ENCODE measurements around the gene DPYSL4. TPM values are rescaled to one million over a fixed set of nuclear protein-coding genes. Genes with fewer than 3 reads are reported as not detected.

DPYSL4 gene
- total and polyA plus RNA-seq, 9 donors: 1.3 to 7.1 (median 4.7) TPM

GRCh38 chr10:132237396-132237795 is 50.6 kb downstream of the DPYSL4 start:
- no peak overlapping the region for H3K4me3 ChIP-seq (ENCODE audit: low read length)
- H3K27me3 ChIP-seq (ENCODE audit: control insufficient read depth, insufficient read depth, low read length): peaks cover 2% of the 10 kb centered on the region
- H3K27ac ChIP-seq (ENCODE audit: low read length): peak overlapping the region; percentile 15
- H3K9me3 ChIP-seq (replicated peaks; ENCODE audit: control insufficient read depth, low read depth, low read length): no peaks in the 10 kb centered on the region
- WGBS (ENCODE audit: insufficient coverage): 78% methylated on average over 11 of the region's 15 CpGs
- no peaks in the 10 kb centered on the region for H3K36me3 ChIP-seq (ENCODE audit: control insufficient read depth, insufficient read depth, low read length)
- H3K4me1 ChIP-seq (ENCODE audit: control insufficient read depth, insufficient read depth, low read length): peaks cover 89% of the 10 kb centered on the region
- DNase-seq: no peak

DNA sequence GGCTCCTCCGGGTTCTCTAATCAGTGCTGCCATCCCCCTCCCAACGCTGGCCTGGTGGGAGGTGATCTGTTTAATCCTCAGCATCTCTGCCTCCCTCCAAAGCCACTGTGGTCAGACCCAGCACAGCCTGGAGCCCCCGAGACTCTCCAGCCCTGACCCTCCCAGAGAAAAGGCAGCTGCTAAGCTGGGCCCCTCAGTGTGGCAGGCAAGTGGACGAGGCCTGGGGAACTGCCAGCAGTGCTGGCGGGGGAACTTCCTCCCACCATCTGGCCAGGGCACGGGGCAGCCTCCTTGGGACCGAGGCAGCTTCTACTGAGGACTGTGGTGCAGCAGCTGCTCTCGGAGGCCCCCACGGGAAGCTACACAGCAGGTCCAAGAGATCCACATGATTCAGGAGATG is 51.1 kb downstream of the DPYSL4 start:
- 0% methylated on average over 3 of the region's 9 CpGs for WGBS (ENCODE audit: insufficient coverage)
- Histone ChIP-seq H3K4me3 (ENCODE audit: low read length) (no peak overlapping the region), H3K27ac (ENCODE audit: low read length) (peak overlapping the region; percentile 15), H3K4me1 (ENCODE audit: control insufficient read depth, insufficient read depth, low read length) (peaks cover 89% of the 10 kb centered on the region), H3K9me3 (replicated peaks; ENCODE audit: control insufficient read depth, low read depth, low read length) (no peaks in the 10 kb centered on the region), H3K27me3 (ENCODE audit: control insufficient read depth, insufficient read depth, low read length) (peaks cover 2% of the 10 kb centered on the region), H3K36me3 (ENCODE audit: control insufficient read depth, insufficient read depth, low read length) (no peaks in the 10 kb centered on the region)
- peak; percentile 70 for DNase-seq

DNA sequence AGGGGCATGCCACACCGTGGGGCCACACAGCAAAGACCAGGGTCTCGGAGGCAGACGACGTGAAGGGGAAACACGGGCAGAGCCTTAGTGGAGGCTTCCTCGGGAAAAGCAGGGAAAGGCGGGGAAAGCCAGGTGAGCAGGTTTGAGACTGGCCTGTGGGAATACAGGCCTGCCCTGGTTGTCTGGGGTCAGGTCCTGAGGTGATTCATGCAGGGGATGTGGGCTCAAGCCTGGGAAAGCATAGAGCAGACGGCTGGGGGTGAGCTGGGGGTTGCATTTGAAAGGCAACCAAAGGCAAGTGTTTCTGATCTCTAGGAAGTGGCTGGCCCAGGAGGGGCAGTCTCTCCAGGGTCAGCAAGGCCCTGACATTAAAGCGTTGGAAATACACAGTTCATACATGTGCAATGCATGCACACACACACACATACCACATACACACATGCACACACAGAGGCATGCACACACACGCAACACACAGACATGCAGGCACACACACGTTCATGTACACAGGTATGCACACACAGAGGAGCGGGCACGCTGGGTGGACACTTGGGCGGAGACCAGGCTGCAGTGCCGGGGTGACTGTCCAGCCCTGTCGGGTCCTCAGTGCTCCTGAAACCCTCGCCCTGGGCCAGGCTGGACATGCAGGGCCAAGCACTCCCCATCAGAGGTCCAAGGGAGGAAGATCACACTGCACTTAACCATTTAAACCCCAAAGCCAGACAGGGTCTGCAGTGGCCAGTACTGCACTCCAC is 51.8 kb downstream of the DPYSL4 start:
- H3K27me3 ChIP-seq (ENCODE audit: control insufficient read depth, insufficient read depth, low read length): peaks cover 2% of the 10 kb centered on the region
- no peaks in the 10 kb centered on the region for H3K36me3 ChIP-seq (ENCODE audit: control insufficient read depth, insufficient read depth, low read length)
- H3K4me1 ChIP-seq (ENCODE audit: control insufficient read depth, insufficient read depth, low read length): peaks cover 88% of the 10 kb centered on the region
- no peaks in the 10 kb centered on the region for H3K9me3 ChIP-seq (replicated peaks; ENCODE audit: control insufficient read depth, low read depth, low read length)
- DNase-seq: no peak
- H3K4me3 ChIP-seq (ENCODE audit: low read length): no peak overlapping the region
- no peak overlapping the region for H3K27ac ChIP-seq (ENCODE audit: low read length)
- WGBS (ENCODE audit: insufficient coverage): 63% methylated on average over 15 of the region's 17 CpGs

- Histone ChIP-seq H3K4me3 (ENCODE audit: low read length) (no peak overlapping the region), H3K9me3 (replicated peaks; ENCODE audit: control insufficient read depth, low read depth, low read length) (no peaks in the 10 kb centered on the region), H3K36me3 (ENCODE audit: control insufficient read depth, insufficient read depth, low read length) (no peaks in the 10 kb centered on the region), H3K27ac (ENCODE audit: low read length) (no peak overlapping the region), H3K27me3 (ENCODE audit: control insufficient read depth, insufficient read depth, low read length) (peaks cover 2% of the 10 kb centered on the region), H3K4me1 (ENCODE audit: control insufficient read depth, insufficient read depth, low read length) (peaks cover 88% of the 10 kb centered on the region)
- WGBS (ENCODE audit: insufficient coverage): 59% methylated on average over 28 of the region's 29 CpGs
- DNase-seq: peak; percentile 25
Observed at GRCh38 chr10:132239126-132240031, 52.6 kb downstream of the DPYSL4 start.

DNA sequence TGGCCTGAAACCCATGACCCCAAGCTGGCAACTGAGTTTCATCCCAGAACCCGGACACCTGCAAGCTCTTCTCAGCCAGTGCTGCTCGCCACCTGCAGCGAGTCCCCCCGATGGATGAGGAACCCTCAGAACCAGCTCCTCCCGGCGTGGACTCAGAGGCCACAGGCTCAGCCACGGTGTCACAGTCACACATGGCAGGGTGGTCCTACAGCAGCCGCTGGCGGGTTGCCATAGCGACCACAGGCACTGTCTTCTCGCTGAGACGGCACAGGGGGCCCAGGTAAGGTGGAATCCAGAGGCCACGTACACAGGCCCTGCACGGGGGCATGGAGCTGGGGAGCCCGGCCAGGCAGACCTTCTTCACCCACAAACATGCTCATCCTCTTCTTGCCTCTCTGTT is 53.4 kb downstream of the DPYSL4 start:
- no peak for DNase-seq
- Histone ChIP-seq H3K4me1 (ENCODE audit: control insufficient read depth, insufficient read depth, low read length) (peaks cover 88% of the 10 kb centered on the region), H3K36me3 (ENCODE audit: control insufficient read depth, insufficient read depth, low read length) (no peaks in the 10 kb centered on the region), H3K4me3 (ENCODE audit: low read length) (no peak overlapping the region), H3K27me3 (ENCODE audit: control insufficient read depth, insufficient read depth, low read length) (no peaks in the 10 kb centered on the region), H3K9me3 (replicated peaks; ENCODE audit: control insufficient read depth, low read depth, low read length) (no peaks in the 10 kb centered on the region), H3K27ac (ENCODE audit: low read length) (no peak overlapping the region)
- 61% methylated on average over 13 of the region's 15 CpGs for WGBS (ENCODE audit: insufficient coverage)

- 75% methylated on average over 7 of the region's 16 CpGs for WGBS (ENCODE audit: insufficient coverage)
- peaks cover 88% of the 10 kb centered on the region for H3K4me1 ChIP-seq (ENCODE audit: control insufficient read depth, insufficient read depth, low read length)
Observed at GRCh38 chr10:132240581-132240980, 53.8 kb downstream of the DPYSL4 start.

DNA sequence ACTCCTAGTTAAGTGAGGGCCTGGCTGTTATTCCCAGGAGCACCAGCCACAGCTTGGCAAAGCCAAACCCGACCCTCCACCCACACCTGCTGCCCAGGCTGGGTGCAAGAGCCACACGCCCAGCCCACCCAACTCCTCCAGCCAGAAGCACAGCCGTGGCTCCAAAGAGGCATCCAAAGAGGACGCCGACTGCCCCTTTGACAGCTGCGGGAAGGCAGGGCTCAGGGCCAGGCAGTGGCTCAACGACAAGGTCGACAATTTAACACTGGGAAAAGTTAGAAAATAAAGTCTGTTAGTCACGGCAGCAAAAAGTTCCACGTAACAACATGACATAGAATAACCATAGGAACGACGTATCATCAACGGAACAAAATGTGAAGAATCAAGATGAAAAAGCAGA is 54.3 kb downstream of the DPYSL4 start:
- peaks cover 85% of the 10 kb centered on the region for H3K4me1 ChIP-seq (ENCODE audit: control insufficient read depth, insufficient read depth, low read length)
- H3K27ac ChIP-seq (ENCODE audit: low read length): peak overlapping the region; percentile 69
- H3K27me3 ChIP-seq (ENCODE audit: control insufficient read depth, insufficient read depth, low read length): no peaks in the 10 kb centered on the region
- H3K36me3 ChIP-seq (ENCODE audit: control insufficient read depth, insufficient read depth, low read length): no peaks in the 10 kb centered on the region
- no peak overlapping the region for H3K4me3 ChIP-seq (ENCODE audit: low read length)
- DNase-seq: peak; percentile 58
- no peaks in the 10 kb centered on the region for H3K9me3 ChIP-seq (replicated peaks; ENCODE audit: control insufficient read depth, low read depth, low read length)
- 65% methylated on average over 8 of the region's 13 CpGs for WGBS (ENCODE audit: insufficient coverage)

More at GRCh38 chr10:132240581-132240980, 53.8 kb downstream of the DPYSL4 start:
- Histone ChIP-seq H3K27ac (ENCODE audit: low read length) (peak overlapping the region; percentile 69), H3K27me3 (ENCODE audit: control insufficient read depth, insufficient read depth, low read length) (no peaks in the 10 kb centered on the region), H3K36me3 (ENCODE audit: control insufficient read depth, insufficient read depth, low read length) (no peaks in the 10 kb centered on the region), H3K4me3 (ENCODE audit: low read length) (no peak overlapping the region), H3K9me3 (replicated peaks; ENCODE audit: control insufficient read depth, low read depth, low read length) (no peaks in the 10 kb centered on the region)
- DNase-seq: no peak

DNA sequence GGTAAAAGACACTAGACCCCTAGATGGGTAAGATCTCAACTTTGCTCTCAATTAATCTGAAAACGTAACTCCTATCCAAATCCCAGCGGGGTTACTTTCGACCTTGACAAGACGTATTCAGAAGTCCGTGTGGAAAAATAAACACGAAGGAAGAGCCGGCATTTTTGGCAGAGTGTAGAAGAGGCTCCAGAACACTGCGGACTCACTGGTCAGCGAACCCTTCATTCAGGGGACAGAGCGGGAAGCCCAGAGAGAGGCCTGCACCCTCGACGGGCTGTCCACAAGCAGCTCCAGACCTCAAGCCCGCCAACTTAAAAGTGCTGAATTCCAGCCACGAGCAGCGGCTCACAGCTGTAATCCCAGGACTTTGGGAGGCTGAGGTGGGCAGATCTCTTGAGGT is 54.7 kb downstream of the DPYSL4 start:
- 60% methylated on average over 14 of the region's 15 CpGs for WGBS (ENCODE audit: insufficient coverage)
- Histone ChIP-seq H3K27me3 (ENCODE audit: control insufficient read depth, insufficient read depth, low read length) (no peaks in the 10 kb centered on the region), H3K36me3 (ENCODE audit: control insufficient read depth, insufficient read depth, low read length) (no peaks in the 10 kb centered on the region), H3K4me1 (ENCODE audit: control insufficient read depth, insufficient read depth, low read length) (peaks cover 85% of the 10 kb centered on the region), H3K9me3 (replicated peaks; ENCODE audit: control insufficient read depth, low read depth, low read length) (no peaks in the 10 kb centered on the region), H3K27ac (ENCODE audit: low read length) (peak overlapping the region; percentile 69), H3K4me3 (ENCODE audit: low read length) (no peak overlapping the region)
- DNase-seq: no peak

DNA sequence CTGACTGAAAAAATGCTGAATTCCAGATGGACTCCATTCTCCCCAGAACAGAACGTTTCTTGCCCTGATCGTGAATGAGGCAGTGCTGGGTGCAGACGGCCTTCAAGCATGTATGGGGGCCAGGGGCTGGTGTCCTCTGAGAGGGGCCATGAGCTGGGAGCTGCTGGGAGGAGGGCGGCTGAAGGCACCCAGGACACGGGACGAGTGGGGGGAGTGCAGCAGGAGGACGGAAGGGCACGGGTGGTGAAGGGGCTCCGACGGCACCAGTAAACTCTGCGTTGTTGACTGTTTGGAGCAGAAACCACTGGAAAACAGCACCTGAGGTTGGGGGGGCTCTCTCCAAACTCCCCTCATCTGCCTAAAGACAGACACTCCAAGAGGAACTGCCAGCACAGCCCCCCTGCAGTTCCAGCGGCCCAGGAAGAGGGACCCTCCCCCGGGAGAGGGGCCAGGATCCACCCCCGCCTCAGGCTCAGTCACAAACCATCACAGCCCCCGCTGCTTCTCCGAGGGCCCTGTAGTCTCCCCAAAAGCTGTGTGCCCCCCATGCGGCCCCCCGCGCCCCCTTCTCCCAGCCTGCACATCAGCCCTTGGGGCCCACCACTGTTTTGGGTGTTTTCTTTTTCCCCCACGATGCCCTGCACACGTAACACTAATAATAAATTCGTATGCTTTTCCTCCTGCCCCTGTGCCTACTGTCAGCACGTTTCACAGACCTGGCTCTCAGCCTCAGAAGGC is 55.5 kb downstream of the DPYSL4 start:
- Histone ChIP-seq H3K4me3 (ENCODE audit: low read length) (no peak overlapping the region), H3K4me1 (ENCODE audit: control insufficient read depth, insufficient read depth, low read length) (peaks cover 83% of the 10 kb centered on the region), H3K27me3 (ENCODE audit: control insufficient read depth, insufficient read depth, low read length) (no peaks in the 10 kb centered on the region), H3K36me3 (ENCODE audit: control insufficient read depth, insufficient read depth, low read length) (no peaks in the 10 kb centered on the region), H3K27ac (ENCODE audit: low read length) (peak overlapping the region; percentile 75), H3K9me3 (replicated peaks; ENCODE audit: control insufficient read depth, low read depth, low read length) (no peaks in the 10 kb centered on the region)
- no peak for DNase-seq
- WGBS (ENCODE audit: insufficient coverage): 77% methylated on average over 13 of the region's 23 CpGs

- Histone ChIP-seq H3K9me3 (replicated peaks; ENCODE audit: control insufficient read depth, low read depth, low read length) (no peaks in the 10 kb centered on the region), H3K4me3 (ENCODE audit: low read length) (no peak overlapping the region), H3K27me3 (ENCODE audit: control insufficient read depth, insufficient read depth, low read length) (no peaks in the 10 kb centered on the region), H3K27ac (ENCODE audit: low read length) (peak overlapping the region; percentile 75), H3K36me3 (ENCODE audit: control insufficient read depth, insufficient read depth, low read length) (no peaks in the 10 kb centered on the region), H3K4me1 (ENCODE audit: control insufficient read depth, insufficient read depth, low read length) (peaks cover 82% of the 10 kb centered on the region)
- DNase-seq: no peak
- 59% methylated on average over 9 of the region's 12 CpGs for WGBS (ENCODE audit: insufficient coverage)
Observed at GRCh38 chr10:132243141-132243540, 56.4 kb downstream of the DPYSL4 start.
